ENCODE results near the gene SIN3A. TPM values are rescaled to one million over a fixed set of nuclear protein-coding genes. Genes with fewer than 3 reads are reported as not detected.
"Not testable (repeated sequence)": the region's sequence is repeated elsewhere in the genome, so short reads cannot be mapped to it uniquely, and the experiment has no call there.

The SIN3A gene
- total RNA-seq, 4 donors from 2014 or later, result 31.5 to 53.6 (median 35.2) TPM

DNA sequence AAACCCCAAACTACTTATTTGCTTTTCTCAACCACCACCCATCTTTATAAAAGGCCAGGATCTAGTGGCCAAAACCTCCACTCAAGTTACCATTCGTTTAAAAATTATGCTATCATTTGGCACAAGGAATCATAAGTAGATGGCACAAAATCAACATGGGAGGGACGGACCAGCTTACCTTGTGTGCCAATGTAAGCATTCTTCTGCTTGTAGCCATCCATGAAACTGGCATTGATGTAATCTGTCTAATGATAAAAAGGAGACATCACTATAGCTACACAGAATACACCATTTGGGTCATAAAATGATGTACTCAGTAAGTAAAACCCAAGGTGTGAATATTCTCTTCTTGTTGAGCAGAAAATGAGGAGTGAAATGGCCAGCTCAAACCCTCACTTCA, 28.2 kb upstream of the SIN3A start:
- peaks cover 0 to 50% (median 0%) of the 10 kb centered on the region in 3 donors for H3K36me3 ChIP-seq
- H3K27me3 ChIP-seq, result no peaks in the 10 kb centered on the region
- H3K9me3 ChIP-seq, result no peaks in the 10 kb centered on the region
- no peak for TF ChIP-seq POLR2A (IDR thresholded peaks at IDR 0.05)
- TF ChIP-seq, protein P1, sequence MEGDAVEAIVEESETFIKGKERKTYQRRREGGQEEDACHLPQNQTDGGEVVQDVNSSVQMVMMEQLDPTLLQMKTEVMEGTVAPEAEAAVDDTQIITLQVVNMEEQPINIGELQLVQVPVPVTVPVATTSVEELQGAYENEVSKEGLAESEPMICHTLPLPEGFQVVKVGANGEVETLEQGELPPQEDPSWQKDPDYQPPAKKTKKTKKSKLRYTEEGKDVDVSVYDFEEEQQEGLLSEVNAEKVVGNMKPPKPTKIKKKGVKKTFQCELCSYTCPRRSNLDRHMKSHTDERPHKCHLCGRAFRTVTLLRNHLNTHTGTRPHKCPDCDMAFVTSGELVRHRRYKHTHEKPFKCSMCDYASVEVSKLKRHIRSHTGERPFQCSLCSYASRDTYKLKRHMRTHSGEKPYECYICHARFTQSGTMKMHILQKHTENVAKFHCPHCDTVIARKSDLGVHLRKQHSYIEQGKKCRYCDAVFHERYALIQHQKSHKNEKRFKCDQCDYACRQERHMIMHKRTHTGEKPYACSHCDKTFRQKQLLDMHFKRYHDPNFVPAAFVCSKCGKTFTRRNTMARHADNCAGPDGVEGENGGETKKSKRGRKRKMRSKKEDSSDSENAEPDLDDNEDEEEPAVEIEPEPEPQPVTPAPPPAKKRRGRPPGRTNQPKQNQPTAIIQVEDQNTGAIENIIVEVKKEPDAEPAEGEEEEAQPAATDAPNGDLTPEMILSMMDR (IDR thresholded peaks at IDR 0.05), result no peak
- no peak overlapping the region for H3K4me3 ChIP-seq
- DNase-seq, result no peak
- H3K27ac ChIP-seq, result no peak overlapping the region
- no peaks in the 10 kb centered on the region for H3K4me1 ChIP-seq

DNA sequence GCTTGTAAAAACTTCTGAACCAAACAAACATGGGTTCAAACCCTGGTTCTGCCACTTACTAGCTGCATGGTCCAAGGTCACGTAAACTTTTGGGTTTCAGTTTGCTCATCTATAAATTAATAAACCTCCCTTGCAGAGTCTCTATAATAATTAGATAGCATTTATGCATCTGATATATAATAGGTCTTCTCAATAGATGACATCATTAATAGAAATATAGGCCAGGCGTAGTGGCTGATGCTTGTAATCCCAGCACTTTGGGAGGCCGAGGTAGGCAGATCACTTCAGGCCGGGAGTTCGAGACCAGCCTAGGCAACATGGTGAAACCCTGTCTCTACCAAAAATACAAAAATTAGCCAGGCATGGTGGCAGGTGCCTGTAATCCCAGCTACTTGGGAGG, 25.6 kb upstream of the SIN3A start:
- not testable (repeated sequence) for DNase-seq, H3K4me1 ChIP-seq, H3K9me3 ChIP-seq, H3K27me3 ChIP-seq, H3K27ac ChIP-seq, H3K4me3 ChIP-seq
- peaks cover 0 to 72% (median 0%) of the 10 kb centered on the region in 3 donors for H3K36me3 ChIP-seq

DNA sequence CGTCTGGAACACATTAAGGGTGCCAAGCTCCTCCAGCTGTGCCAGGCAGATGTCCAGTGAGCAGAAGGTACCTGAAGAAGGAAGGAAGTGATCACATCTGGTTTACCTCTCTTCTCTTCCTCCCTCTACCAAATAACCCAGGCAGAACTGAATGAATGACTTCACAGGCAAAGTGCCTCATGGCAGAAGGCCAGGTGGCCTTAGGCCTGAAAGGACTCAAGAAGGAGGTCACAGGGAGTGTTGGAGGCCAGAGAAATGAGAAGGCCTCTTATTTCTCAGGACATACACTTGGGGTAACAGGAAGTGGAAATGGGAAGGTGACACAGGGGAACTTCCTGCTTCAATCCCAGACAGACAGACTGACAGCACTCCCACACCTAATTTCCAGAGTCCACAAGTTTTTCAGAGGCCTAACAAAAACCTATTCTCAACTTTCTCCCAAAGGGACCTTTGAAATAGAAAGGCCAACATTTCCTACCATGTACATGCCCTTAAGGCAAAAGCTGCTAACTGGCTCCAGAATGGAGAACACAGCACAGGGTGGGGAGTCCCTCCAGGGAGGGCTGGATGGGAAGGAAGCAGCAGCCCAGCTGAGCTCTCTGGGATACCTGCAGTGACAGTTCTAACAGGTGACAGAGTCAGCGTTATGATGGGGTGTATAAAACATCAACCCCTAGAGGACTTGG, 17.6 kb upstream of the SIN3A start:
- Histone ChIP-seq H3K4me3 (no peak overlapping the region), H3K36me3 (peaks cover 0 to 85% (median 0%) of the 10 kb centered on the region in 3 donors), H3K27me3 (no peaks in the 10 kb centered on the region), H3K4me1 (no peaks in the 10 kb centered on the region), H3K27ac (no peak overlapping the region), H3K9me3 (no peaks in the 10 kb centered on the region)
- TF ChIP-seq, protein P1 (IDR thresholded peaks at IDR 0.05), result no peak
- no peak for TF ChIP-seq POLR2A (IDR thresholded peaks at IDR 0.05)
- no peak for DNase-seq

DNA sequence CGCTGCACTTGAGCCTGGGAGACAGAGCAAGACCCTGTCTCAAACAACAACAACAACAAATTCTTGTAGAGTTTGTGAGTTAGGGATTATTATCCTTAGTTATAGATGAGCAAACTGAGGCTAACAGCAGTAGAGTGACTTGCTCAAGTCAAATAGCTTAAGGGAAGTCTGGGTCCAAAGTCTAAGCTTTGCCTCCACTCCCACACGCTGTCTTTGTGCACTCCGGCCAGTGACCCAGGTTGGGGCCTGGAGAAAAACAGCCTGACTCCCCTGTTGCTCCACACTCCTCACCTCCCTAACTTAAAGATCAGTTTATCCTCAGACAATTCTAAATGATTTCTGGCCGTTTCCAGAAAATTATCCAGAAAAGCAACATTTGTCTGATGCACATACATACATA, 9.2 kb upstream of the SIN3A start:
- no peak for TF ChIP-seq POLR2A (IDR thresholded peaks at IDR 0.05)
- TF ChIP-seq, protein P1 (IDR thresholded peaks at IDR 0.05), result no peak
- Histone ChIP-seq H3K27me3 (no peaks in the 10 kb centered on the region), H3K27ac (peak overlapping the region in 1 of 4 donors; percentile 46), H3K36me3 (peaks cover 0 to 5% (median 0%) of the 10 kb centered on the region in 3 donors), H3K4me3 (no peak overlapping the region), H3K9me3 (no peaks in the 10 kb centered on the region), H3K4me1 (peaks cover 0 to 18% (median 0%) of the 10 kb centered on the region in 4 donors)
- DNase-seq, result peak in 2 of 3 donors; percentile 55 to 75

DNA sequence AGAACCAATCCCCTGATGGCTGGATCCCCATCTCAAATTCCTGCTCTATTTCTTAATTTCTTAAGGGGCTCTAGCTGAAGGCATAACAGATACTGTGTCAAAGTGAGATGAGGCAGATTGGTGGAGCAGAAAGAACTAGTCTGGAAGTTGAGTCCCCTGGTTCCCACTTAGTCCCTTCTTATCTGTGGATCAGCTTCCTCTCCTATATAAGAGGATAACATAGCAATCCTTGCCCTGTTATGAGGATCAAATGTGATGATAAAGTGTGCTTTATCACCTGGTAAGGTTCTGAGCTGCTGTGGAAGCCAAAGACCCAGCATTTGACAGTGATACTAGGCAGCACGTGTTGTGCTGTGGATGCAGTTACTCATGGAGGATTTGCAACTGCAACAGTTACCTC, 8.1 kb upstream of the SIN3A start:
- TF ChIP-seq, protein P1 (IDR thresholded peaks at IDR 0.05), result no peak
- TF ChIP-seq POLR2A (IDR thresholded peaks at IDR 0.05), result no peak
- no peak overlapping the region for H3K4me3 ChIP-seq
- DNase-seq, result no peak
- no peaks in the 10 kb centered on the region for H3K9me3 ChIP-seq
- no peaks in the 10 kb centered on the region for H3K27me3 ChIP-seq
- peaks cover 0 to 18% (median 0%) of the 10 kb centered on the region in 4 donors for H3K4me1 ChIP-seq
- H3K36me3 ChIP-seq, result no peaks in the 10 kb centered on the region
- H3K27ac ChIP-seq, result no peak overlapping the region

DNA sequence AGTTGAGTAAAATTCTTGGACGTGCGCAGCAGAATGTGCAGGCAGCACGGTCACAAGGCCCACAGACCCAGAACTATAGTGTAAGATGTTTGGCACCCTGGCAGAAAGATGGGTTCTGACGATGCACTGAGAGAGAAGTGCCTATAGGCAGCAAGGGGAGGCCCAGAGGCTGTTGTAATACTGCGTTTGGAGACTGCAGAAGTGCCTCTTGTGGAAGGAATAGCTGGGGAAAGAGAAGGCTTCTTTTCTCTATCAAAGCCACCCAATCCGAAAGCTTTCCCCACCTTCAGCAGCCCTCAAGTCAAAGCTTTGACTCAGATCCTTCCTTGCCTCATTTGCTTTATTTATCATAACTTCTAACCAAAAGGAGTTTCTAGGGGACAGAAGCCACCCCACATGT, 5.2 kb upstream of the SIN3A start:
- H3K27me3 ChIP-seq, result no peaks in the 10 kb centered on the region
- no peaks in the 10 kb centered on the region for H3K9me3 ChIP-seq
- no peak for TF ChIP-seq POLR2A (IDR thresholded peaks at IDR 0.05)
- TF ChIP-seq, protein P1 (IDR thresholded peaks at IDR 0.05), result no peak
- no peak overlapping the region for H3K4me3 ChIP-seq
- H3K4me1 ChIP-seq, result peaks cover 0 to 18% (median 0%) of the 10 kb centered on the region in 4 donors
- no peaks in the 10 kb centered on the region for H3K36me3 ChIP-seq
- no peak for DNase-seq
- H3K27ac ChIP-seq, result no peak overlapping the region

Measured in Peyer's patch (tissue), 4 donors.